Erythroblast (primary cell): ENCODE results near the gene ARHGAP8.

Experiments
- GATA1 ChIP-seq: IDR thresholded peaks from 2 replicates; pipeline ENCODE4 v1.6.1; 2011; ENCODE audit warnings: low read depth, mild to moderate bottlenecking, control low read depth, low read length, moderate library complexity
- POLR2A ChIP-seq: IDR thresholded peaks from 2 replicates; pipeline ENCODE4 v1.6.1; 2011; ENCODE audit warnings: mild to moderate bottlenecking, low read length

DNA sequence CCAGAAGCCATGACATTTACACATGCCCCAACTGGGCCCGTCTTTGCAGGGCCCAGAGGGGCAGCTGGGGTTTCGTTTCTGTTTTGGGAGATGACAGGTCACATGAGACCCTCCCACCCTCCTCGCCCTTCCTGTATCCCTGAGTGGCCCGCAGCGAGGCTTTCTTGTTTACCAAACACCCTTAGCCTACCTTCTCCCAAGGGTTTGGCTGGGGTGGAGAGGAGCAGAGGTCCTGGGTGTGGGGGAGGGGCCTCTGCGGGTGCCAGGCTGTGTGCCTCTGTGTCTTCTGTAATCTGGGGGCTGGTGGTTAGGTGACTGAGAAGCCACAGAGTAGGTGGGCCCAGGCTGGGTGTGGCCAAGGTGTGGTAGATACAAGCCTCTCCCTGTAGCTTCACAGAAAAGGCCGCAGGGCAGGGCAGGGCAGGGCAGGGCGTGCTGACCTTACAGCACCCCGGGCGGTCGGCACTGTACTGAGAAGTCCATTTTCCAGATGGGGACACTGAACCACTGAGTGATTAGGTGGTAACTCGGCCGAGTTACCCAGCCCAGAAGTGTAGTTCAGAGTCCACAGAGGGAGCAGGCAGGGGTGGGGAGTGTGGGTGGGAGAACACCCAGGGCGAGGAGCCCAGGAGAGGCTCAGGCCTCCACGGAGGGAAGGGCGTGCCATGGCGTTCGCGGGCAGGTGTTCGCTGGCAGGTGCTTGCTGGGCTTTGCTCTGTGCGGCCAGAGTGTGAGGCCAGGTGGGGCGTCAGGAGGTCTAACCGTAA is 41.7 kb upstream of the ARHGAP8 start:
- TF ChIP-seq POLR2A (no peak), GATA1 (no peak)
